GM18511 (cell line): Measurements from ENCODE around the gene TSC22D1.

Experiments
- ATAC-seq: cut with Tn5 transposase; IDR thresholded peaks from one replicate; pipeline ENCODE4 v1.9.1; 2021; ENCODE audit warnings: mild to moderate bottlenecking, moderate library complexity; ENCODE audit not compliant: unreplicated experiment

The TSC22D1 gene

DNA sequence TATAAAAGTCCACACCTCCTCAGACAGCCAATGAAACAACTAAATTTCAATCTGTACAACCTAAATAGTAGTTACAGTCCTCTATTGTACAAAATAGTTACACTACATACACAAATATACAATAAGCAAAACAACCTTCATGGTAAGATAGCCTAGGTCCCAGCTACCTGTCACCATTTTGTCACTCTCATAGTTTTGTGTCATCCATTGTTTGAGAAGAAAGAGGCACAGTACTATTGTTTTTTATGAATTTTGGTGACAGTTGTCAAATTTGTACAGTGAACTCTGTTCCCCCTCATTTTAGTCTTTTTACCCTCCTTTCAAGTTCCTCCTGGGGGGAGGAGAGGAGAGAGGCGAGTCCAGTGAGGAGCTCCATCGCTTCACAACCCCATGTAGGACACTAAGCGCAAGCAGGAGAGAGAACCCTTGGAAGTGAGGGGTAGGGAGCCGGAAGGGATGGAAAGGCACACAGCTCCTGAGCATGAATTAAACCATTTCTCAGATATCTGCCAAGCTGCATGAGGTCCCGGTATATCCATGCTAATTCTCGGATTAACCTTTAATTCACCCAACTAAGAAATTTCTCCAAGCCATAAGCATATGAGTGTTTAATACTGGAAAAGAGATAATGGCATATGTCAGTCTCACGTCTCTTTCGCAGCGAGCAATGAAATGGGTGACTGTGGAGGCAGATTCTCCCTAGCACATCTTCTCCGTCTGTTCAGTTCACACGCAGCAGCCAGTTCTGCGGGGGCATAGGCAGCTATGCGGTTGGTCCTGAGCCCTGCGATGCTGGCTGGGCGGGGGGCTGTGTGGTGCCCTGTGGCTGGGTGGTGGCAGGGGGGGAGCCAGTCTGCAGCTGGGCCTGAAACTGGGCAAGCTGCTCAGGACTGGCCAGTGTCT, 142.0 kb downstream of the TSC22D1 start:
- no peak for ATAC-seq

- no peak for ATAC-seq
These were observed 143.5 kb downstream of the TSC22D1 start for GRCh38 chr13:44432650-44433049.

DNA sequence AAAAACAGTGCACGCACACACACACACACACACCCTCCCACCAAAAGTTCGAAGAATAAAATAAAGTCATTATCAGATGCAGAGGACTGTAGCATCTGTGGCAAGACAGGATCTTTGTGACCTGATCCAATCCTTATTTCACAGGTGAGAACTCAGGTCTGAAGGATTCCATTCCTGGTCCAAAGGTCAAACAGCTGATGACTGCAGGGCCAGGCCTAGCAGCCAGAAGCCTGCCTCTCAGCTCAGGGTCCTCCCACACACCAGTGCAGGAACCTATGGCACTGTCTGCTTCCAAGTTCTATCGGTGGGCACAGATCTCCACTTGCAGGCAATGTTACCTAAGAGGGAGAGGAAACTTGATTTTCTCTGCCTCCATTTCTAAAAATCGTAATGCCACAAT, 145.0 kb downstream of the TSC22D1 start:
- ATAC-seq = no peak

DNA sequence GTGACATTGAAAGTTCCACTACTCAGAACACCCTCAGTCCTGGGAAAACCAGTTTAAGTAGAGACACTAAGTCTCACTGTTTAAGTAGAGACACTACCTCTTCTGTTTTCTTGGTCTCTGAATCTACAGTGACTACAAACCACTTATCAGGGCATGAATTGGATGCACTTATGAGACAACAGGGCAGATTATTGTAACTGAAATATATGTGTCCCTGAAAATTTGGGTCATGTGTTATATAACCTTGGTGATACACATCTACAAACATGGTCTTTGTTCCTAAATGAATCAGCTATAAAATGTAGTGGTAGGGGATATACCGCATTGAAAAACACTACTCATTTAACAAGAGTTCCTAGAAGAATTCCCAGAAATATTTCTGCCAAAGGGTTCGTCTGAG, 146.8 kb downstream of the TSC22D1 start:
- ATAC-seq = no peak

DNA sequence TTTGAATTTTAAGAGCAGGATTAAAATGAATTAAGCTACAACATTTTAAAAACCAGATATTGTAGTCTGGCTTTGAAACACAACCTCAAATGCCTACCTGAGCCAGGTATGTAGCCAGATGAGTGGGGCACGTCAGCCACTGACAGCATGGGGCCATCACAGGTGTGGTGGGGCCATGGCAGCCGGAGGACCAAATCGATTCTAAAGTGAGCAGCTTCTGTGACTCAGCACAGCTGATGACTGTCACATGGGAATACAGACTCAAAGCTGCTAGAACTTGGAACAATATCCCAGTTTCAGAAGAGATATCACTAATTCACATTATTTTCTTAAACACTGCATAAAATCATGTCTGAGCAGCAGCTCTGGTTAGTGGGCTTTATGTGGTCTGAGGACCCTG, 149.7 kb downstream of the TSC22D1 start:
- ATAC-seq = no peak

- no peak for ATAC-seq
These were observed 150.4 kb downstream of the TSC22D1 start for GRCh38 chr13:44425815-44426078.

GRCh38 chr13:44425041-44425814, 150.9 kb downstream of the TSC22D1 start:
- no peak for ATAC-seq

- ATAC-seq = no peak
These were observed 152.3 kb downstream of the TSC22D1 start for GRCh38 chr13:44423824-44424223.

DNA sequence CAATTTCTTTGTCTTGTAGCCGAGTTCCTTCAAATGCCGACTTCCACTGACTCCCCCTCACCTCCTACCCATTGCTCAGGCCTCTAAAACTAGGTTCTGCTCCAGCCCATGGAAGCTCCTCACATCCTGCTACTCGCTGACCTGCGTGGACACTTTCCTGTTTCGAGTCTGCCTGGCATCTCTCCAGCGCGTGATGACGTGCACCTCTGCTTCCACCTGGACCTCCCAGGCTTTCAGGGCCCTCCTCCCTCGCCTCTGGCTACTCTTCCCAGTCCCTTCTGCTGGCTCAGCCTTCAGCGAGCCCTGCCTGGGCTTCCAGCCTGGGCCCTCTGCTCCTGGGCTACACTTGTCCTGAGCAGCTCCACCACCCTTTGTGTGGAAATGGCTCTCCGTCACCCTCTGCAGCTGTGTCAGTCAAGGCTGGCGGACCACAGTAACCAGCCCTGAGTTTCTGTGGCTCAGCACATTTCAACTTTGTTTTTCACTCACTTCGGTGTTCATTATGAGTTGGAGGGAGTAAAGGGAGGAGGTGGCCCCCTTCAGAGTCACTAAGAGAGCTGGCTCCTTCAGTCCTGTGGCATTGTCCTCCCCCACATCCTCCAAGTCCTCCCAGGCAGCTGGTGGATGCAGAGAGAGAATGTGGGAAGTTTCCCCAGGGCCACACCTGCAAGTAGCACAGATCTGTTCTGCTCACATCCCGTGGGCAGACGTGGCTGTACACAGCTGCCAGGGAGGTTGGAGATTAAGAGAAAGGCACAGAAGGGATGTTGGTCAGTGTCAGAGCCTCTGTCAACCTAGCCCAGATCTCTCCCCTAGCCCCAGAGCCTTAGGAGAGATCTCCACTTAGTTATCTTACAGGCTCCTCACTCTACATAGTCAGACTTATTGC, 153.1 kb downstream of the TSC22D1 start:
- ATAC-seq = no peak

- ATAC-seq = no peak
These were observed 154.1 kb downstream of the TSC22D1 start for GRCh38 chr13:44421853-44422525.

DNA sequence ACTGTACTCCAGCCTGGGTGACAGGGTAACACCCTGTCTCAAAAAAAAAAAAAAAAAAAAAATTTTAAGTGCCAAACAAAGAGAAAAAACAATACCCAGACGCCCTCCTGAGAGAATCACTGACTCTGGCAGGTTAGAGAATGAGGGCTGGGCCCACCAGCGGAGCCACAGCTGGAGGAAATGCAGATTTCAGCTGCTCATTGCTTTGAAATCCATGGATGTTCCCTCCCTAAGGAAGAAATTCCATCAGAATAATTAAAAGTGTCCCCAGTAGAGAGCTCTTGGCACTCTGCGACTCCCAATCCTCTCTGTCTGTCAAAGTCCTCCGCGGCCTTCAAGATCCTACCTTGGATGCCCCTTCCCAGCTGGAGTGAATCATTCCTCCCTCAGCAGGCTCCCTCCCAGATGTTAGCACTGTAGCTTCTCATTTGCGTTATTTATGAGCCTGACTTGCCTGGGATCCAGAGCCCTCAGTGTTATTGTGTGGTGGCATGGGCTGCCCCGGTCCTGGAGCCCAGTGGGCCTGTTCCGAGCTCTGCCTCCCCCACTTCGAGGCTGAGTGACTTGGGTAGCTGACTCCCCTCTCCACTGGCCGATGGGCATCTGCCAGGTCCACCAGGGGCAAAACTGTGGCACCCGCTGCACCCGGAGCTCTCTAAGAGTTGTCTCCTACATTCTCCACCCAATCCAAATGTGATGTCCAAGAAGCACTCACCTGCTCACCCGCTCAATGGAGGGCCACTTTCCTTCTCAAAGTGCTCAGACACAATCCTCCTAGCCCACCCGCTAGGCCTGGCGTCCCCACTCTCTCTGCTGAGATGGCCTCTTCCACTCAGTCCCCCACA, 155.5 kb downstream of the TSC22D1 start:
- ATAC-seq = no peak

DNA sequence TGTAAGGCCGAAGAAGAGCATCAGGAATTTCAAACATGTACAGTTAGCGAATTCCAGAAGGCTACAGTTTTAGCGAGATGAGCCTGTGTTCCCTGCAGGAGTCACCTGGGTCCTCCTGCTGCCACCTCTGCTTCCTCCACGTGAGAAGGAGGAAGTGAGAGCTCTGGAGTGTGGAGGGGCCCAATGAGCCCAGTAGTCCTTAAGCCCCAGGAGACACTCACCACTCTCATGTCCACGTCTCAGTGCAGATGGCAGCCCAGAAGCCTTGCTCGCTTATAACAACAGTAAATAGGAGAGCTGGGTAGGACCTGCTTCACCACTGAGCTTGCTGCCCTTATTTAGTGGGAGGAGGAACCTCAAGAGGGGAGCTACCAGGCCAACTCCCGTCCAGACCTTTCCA, 158.3 kb downstream of the TSC22D1 start:
- ATAC-seq = no peak

GRCh38 chr13:44417446-44417845, 158.7 kb downstream of the TSC22D1 start:
- no peak for ATAC-seq

GRCh38 chr13:44416744-44417143, 159.4 kb downstream of the TSC22D1 start:
- ATAC-seq = no peak

DNA sequence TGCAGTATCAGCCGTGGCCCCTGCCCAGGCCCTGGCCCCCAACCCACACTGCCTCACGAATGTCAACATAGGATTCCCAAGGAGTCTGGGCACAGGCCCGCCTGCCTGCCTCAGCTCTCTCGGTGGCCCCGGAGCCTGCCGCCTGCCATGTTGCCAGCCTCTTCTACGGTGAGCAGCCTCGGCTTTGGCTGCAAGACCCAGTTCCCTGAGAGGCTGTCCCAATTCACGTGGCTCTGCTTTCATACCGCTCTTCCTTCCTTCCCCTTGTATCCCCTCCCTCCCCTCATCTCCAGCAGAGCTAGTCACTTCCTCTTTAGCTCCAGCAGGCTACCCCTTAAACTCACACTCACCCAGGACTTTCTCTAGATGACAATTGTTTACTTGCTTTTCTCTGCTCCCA, 159.8 kb downstream of the TSC22D1 start:
- ATAC-seq = no peak

DNA sequence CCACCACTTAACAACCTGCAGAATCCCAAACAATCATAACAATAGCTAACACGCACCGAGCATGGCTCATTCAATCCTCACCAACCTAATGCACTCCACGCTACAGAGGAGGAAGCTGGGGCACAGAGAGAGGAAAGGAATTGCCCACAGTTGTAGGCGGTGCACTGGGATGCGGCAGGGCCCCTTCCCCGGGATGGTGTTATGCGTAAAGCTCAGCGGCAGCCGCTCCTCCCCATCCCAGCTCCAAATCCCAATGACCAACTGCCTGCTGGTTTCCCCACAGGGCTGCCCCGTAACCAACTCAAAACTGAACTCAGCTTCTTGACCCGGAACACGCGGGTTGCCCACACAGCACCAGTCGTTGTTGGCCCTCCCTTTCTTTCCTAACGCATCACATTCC, 160.3 kb downstream of the TSC22D1 start:
- no peak for ATAC-seq

- no peak for ATAC-seq
These were observed 161.4 kb downstream of the TSC22D1 start for GRCh38 chr13:44414716-44415115.

- no peak for ATAC-seq
These were observed 163.0 kb downstream of the TSC22D1 start for GRCh38 chr13:44413095-44413494.

DNA sequence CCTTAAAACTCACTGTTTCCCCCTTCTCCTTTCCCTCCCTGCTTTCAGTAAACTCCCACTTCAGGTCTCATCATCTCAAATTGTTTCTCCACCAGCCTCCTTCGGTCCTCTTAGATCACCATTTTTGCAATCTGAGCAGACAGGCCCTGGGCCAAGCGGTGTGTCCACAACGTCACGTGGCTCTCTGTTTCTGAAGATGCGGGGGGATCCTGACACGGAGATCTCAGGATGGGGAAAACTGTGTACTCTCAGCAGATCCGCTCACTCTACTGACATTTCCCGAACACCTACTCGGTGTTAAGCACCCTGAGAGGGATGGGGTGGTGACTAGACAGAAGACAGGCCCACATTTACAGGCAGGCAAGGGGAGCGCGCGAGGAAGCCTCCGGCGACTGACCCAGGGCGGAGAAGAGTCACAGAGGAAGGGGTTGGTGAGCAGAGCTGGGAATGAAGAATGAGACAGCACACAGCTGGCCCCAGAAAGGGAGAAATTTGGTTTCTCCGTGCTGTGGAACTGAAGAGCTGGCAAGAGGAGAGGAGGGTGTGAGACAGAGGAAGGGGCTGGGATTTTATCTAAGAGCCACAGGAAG, 163.7 kb downstream of the TSC22D1 start:
- no peak for ATAC-seq

DNA sequence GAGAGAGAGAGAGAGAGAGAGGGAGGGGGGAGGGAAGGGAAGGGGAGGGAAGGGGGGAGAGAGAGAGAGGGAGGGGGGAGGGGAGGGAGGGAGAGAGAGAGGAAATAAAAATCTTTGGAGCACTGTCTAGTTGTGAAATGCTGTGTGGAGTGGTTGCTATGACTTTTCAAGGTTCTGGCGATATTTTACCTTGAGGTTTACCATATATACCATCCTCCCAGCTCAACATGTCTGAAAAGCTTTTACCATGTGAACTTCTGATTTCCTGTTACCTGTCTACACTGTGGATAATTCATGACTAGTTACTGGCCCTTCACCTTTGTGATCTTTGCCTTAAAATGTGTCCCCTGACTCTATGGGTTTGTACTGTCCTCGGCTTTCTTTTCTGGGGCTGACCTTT, 164.3 kb downstream of the TSC22D1 start:
- ATAC-seq = no peak
